GM21381 (cell line): Measurements from ENCODE around the gene TOMT.

Experiments used
- ATAC-seq: cut with Tn5 transposase; IDR thresholded peaks from one replicate; pipeline ENCODE4 v1.9.1; 2021; ENCODE audit warnings: mild to moderate bottlenecking, moderate library complexity; ENCODE audit not compliant: unreplicated experiment

Gene TOMT, protein sequence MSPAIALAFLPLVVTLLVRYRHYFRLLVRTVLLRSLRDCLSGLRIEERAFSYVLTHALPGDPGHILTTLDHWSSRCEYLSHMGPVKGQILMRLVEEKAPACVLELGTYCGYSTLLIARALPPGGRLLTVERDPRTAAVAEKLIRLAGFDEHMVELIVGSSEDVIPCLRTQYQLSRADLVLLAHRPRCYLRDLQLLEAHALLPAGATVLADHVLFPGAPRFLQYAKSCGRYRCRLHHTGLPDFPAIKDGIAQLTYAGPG

DNA sequence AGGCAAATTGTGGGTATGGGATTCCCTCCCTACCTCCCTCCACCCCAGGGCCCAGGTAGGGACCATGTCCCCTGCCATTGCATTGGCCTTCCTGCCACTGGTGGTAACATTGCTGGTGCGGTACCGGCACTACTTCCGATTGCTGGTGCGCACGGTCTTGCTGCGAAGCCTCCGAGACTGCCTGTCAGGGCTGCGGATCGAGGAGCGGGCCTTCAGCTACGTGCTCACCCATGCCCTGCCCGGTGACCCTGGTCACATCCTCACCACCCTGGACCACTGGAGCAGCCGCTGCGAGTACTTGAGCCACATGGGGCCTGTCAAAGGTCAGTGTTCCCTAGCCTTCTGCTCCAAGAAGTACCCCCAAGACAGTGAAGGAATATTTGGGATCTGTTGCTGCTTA is at the start of gene TOMT:
TOMT (plus strand) TSS at position 37 of the 400 bp plus-strand sequence; CDS start at position 65, 28 bp downstream.
- ATAC-seq = no peak

DNA sequence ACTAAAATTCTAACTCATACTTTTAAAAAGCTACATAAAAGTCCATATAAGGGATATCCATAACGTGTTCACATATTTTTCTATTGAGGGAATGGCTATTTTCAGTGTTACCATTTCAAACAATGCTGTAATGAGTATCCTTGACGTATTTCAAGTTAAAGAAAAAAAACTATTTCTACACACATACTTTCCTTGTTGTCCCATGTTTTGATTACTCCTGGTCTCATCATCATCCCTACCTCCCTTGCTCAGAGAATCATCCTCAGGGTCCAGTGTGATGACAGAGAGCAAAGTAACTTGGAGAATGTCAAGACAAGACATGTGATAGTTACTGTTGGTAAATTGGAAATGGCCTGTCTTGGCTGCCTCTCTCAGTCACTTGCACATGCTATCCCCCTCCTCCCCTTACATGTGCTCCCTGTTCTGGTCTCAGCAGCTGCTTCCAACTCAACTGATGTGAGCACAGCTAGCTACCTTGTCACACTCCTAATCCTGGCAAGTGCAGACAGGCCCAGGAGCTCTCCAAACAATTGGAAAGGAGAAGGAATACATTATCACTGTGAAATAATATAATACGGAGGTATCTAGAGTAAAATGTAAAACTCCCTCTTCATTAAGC is 47.2 kb upstream of the TOMT start:
- no peak for ATAC-seq

DNA sequence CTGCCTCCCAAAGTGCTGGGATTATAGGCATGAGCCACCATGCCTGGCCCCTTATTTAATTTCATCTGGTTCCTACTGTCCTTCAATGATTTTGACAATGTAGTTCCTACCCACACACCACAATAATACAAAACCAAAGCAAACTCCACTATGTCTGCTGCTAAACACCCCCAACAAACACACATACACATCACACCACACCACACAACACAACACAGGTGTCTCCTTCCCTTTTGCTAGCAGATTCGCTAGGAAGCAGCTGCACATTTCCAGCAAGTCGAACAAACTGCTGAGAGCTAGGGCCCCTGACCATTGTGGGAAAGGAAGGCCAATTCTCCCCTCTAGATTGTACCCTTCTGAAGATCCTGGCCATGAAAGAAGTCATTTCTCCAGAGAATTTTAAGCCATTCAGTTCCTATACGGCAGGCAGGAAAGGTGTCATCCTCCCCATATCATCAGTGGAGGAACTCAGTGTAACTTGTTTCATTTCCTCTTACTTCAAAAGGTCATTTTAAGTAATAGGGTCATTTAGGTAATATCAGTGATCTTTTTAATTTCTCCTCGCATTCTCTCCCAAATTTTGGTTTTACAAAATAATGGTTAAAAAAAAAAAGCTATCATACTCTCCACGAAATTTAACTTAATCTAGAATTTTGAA is 43.9 kb upstream of the TOMT start:
- ATAC-seq = no peak

DNA sequence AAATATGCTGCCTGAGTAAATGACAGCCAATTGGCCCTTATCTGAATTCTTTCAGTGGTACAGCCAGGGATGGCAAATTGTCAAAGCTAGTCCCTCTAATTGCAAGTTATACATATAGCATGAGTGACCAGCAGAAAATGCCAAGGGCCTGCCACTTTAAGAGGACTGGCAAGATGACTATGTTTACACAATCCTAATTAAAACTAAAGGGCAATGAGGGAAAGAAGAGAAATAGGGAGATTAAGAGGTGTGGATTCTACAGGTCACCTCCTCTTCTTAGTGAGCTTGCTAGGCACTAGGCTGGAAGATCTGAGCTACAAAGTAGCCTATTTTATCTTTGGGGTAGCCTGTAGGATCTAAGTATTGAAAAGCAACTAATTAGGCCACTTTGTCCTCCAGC is 38.9 kb upstream of the TOMT start:
- ATAC-seq = no peak

DNA sequence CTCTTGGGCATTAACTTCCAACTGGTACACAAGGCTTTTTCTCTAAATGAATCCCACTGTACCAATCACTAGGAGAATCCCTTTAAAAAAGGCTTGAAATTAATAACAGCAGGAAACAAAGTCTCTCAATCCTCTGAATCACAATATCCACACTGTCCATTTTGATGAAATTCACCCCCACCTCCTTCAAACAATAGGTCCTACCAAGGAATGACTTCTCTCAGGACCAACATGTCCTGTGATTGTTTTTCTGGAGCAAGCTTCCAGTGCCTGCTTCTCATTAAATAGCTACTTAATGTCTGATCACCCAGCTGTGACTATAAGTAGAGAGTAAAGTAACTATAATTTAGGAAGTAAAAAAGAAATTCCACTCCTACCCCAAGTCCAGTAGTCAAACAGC is 38.5 kb upstream of the TOMT start:
- ATAC-seq = no peak

DNA sequence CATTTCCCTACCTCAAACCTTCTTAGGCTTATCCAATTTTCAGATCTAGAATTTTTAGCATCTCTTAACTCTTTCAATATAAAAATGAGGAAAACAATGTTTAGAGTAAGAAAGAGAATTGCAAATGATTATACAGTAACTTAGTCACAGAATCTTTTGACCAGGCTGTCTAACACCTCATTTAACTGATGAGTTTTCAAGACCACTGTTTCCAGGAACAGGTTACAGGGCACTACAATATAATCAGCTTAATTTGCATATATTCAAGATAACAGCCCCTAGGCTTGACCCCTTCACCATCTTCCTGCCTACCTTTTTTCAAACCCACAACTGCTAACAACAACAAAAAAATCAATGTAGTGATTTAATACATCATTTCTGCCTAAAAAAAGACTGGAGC is 38.0 kb upstream of the TOMT start:
- ATAC-seq = no peak

DNA sequence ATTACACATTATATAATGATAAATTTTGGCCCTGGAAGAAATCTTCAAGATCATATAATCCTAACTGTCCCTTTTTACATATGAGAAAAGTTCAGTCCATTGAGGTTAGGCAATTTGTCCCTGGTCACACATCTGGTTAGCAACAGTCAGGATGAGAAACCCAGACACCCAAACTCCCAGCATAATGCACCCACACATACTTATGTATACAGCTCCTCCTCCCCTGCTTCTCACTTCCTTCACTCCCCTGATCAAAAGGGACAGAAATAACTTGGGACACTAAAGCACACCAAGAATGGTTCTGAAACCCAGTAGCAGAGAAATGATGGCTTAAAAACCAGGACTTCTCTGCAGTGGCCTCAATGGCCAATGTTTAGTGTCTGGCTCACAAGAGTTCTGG is 36.5 kb upstream of the TOMT start:
- no peak for ATAC-seq

DNA sequence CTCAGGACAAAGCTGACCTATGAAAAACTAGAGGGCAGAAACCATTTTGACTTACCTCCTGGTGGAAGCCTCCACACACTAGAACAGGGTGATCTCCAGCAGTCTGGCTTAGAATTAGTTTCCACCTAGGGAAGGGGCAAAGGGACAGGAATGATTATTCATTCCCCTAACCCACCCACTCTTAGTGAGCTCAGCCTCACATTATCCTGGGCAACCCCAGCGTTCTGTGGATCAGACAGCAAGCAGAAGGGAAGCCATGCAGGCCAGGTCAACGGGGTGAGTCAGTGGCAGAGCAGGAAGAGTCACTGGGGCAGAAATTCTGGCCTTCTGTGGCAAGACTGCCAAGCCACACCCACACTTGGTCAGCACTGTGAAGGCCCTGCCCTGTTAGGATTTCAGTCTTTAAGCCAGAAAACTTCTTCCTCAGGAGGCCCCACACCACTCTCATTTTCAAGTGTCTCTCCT is 35.9 kb upstream of the TOMT start:
- ATAC-seq = peak; percentile 84

DNA sequence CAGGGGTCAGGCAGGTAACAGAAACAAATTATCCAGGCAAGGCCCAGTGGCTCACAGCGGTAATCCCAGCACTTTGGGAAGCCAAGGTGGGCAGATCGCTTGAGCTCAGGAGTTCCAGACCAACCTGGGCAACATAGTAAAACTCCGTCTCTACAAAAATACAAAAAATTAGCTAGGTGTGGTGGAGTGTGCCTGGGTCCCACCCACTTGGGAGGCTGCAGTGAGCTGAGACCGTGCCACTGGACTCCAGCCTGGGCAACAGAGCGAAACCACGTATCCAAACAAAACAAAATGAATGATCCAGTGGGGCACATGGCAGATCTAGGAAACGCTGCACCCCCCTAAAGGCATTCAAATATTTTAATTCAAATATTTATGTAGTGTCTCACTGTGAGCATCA is 35.2 kb upstream of the TOMT start:
- no peak for ATAC-seq

DNA sequence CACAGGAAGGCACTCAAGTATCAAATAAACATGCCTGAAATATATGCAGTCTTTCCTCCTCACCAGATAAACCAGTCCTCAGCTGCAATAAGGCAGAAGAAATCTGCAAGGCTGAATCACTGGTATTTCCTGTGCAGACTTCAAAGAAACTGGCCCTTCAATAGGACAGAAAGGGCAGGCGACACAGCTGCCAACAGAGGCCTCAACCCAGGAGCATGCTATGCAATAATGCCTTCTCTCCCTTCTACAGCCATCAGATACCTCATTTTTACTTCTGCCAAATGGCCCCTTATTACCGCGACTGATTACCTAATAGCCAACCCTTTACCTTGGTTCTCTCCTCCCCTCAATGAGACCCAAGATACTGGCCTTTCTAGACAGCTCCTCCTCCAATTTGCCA is 33.4 kb upstream of the TOMT start:
- ATAC-seq = no peak

DNA sequence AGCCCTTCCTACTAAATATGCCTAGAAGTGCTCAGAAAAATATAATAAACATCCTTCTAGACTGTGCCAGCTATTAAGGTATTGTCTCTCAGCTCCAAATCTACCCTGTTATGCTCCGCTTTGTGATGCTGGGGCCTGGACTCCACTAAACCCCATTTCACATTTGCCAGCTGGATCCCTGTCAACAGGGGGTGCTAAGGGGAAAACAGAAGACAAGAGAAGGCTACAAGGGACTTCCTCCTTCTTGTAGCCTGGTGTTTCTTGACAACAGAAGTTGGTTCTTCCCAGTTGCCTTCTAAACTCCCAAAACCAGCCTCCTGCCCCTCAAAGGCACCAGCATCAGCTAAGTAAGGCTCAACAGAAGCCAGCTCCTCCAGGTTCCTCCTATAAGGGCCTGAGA is 30.6 kb upstream of the TOMT start:
- ATAC-seq = no peak

DNA sequence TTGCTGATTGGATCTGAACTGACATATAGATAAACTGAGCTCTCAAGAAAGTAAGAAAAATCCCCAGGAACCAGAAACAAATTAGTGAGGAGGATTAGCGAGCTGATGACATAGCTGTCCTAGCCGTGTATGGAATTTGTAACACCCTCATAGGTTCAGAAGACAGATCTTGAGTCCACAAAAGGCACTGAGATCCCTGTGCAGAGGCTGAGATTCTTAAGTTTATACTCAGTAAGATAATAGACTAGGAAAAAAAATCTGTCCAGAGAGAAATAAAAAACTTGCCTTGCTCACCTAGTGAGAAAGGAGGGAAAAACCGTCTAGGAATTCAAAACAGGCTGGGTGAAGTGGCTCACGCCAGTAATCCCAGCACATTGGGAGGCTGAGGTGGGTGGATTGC is 30.0 kb upstream of the TOMT start:
- ATAC-seq = no peak

DNA sequence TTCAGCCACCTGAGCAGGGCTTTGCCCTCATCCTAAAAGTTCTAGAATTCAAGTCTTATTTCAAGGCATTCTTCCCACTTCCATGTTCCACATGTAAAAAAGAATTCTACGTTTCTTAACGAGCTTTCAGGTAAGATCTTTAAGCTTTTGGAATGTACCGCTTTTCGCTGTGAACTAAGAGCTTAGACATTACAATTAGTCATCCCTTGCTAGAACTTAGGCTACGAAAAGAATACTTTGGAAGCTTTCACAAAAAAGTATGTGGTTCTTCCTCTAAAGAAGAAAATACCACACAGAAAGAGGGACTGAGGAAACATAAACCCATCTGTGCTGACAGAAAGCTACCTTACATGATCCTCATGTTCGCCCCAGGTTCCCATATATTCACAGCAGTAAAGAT is 27.2 kb upstream of the TOMT start:
- ATAC-seq = no peak

DNA sequence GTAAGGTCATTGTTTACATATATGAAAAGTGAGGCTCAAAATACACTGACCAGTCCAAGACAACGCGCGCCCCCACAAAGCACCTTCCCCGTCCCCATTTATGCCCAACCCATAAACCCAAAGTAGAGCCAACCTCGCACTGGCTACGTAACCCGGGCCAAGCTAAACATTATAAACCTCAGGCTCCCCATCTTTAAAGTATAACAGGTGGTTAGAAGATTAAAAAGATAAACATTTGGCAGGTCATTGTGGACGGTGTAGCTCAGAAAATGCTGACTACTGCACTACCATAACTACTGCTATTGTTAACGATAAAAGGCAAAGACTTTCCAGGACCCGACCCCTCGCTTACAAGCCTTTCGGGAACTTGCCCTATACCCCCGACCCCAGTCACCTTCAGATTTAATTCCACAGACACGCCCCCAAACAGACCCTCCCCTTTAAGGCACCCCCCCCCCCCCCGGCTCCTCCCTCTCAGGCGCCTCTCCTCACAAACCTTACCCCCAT is 25.9 kb upstream of the TOMT start:
- no peak for ATAC-seq

DNA sequence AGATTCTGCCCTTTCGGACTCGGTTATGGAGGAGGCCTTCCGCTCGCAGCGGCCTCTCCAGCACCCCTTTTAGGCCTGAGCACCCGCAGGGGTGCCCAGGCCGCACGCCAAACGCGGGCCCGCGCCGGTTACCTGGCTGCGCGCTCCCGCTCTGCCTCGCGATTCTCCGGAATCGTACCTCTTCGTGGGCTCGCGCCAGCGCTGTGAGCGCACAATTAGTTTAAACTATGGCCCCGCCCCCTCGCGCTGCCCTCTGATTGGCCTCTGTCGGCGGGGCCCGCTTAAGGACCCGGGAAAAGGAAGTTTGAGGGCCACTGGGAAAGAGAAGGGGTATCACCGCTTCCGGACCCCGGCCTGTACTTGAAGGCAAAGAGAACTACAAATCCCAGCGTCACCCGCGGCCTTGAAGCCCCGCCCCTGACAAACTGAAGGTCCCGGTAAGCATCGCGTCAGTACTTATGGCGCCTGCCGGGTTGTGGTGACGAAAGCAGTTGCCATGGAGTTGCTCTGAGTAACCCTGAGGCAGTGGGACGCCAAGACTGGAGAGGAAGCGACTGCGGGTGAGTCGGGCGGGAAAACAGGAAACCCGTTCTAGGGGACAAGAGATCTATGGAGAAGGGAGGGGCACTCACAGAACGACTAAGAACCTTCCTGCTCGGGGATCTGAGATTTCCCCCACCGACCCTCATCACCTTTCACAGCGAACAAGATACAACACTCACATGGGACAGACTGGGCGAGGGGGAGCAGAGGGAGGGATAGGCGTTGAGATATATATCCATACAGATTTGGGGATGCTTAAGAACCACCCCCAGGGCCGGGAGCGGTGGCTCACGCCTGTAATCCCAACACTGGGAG is 25.2 kb upstream of the TOMT start, which contains the start of the genes LRRC51 and NUMA1:
LRRC51 (plus strand) TSS at position 525 of the 858 bp plus-strand sequence. CDS start 8,234 bp downstream, outside the sequence.
NUMA1 (minus strand) TSS at position 217 of the 858 bp plus-strand sequence. CDS start 44,599 bp downstream, outside the sequence.
- peak; percentile 94 for ATAC-seq

DNA sequence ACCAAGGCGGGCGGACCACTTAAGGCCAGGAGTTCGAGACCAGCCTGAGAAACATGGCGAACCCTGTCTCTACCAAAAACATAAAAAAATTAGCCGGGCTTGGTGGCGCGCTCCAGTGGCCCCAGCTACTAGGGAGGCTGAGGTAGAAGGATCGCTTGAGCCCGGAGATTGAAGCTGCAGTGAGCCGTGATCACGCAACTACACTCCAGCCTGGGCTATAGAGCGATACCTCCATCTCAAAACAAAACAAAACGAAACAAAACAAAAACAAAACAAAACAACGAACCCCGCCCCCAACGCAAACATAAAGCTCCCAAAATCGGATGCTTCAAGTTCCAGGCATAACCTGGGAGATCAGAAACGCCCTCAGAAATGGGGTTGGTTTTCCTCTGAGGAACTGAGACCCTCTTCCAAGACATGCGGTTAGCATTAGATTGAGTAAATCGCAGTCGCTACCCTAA is 24.5 kb upstream of the TOMT start:
- ATAC-seq = no peak

DNA sequence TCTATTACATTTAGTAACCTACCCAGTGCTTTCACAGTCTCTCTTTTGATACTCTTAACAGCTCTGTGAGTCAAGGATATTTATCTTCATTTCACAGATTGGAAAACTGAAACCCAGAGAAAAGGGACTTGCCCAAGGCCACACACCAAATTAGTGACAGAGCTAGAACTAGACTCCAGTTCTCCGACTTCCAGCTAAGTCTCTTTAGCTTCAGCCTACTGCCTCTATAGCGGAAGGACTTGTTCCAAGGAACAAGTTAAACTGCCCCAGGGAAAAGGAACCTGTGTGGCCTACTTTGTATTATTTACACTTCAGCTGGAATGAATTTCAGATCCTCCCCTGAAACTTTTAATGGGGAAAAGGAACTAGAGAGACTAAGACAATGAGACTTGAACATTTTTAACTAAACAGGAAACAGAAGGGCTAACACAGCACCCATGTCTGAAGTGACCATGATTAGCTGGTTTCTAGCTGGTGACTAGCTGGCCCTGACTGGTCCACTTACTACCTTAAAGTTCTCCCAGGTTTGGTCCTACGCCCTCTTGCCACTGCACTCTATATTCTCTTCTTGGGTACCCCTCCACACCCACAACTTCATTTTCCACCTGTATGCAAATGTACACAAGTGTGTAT is 23.8 kb upstream of the TOMT start:
- no peak for ATAC-seq

DNA sequence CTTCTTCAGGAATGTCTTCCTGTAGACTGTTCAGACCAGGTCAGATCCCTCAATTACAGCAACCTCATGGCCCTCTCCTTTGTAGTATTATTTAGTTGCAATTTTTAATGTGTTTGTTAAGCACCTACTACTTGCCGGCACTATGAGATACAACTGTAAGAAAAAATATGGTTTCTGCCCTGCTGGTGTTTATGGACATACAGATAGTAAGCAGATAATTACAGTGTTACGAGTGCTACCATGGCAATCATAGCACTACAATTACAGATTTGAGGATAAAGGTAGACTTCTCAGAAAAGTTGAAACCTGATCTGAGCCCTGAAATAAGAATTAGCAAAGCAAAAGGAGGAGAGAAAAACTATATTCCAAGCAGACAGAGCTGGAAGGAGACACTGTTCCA is 22.3 kb upstream of the TOMT start:
- ATAC-seq = no peak

DNA sequence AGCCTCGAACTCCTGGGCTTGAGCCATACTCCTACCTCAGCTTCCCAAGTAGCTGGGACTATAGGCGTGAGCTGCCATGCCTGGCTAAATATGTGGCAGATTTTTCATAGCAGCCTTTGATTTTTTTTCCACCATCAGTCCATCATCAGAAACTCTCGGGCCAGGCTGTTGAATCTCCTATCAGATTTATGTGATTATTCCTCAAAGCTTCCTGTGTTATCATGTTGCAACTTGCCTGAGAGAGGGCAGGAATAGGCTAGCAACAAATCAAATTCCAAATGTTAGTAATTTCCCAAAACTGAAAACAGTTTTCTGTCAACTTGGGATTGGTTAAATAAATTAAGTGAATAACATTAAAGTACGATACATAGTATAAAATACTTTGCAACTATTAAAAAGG is 21.6 kb upstream of the TOMT start:
- no peak for ATAC-seq

DNA sequence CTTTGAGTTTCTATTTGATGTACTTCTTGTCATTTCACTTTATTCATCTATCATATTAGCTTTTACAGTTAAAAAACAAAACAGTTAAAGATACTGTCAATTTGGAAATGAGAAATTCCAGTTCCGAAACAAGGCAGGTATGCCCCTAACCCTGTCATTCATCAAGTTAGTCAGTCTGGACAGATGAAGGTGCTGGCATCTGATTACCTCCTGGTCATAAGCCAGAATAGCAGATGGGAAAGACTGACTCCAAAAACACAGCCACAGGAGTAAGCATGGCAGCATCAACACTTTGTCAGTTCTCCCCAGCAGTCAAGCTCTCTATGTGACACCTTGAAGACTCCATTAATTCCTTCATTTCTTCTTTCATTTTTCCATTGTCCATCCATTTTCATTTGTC is 20.8 kb upstream of the TOMT start:
- no peak for ATAC-seq
